MM.1S (cell line): ENCODE measurements around the gene TGM4.

ENCODE experiments used
- DNase-seq: peaks from one replicate; pipeline ENCODE4 v3.0.0-alpha.2; 2015
- H2AFZ ChIP-seq: fragments of 300-600 bp; sonication (generic); 2 replicates; pipeline ENCODE4 v1.6.0; 2016; ENCODE audit warnings: antibody characterized with exemption, low read length
- H3F3A ChIP-seq: fragments of 300-600 bp; sonication (generic); 2 replicates; pipeline ENCODE4 v1.6.1; 2016; ENCODE audit warnings: mild to moderate bottlenecking, antibody characterized with exemption, low read length, moderate library complexity, mixed read lengths; ENCODE audit not compliant: insufficient read depth
- H3K27ac ChIP-seq: fragments of 300-600 bp; sonication (generic); 2 replicates; pipeline ENCODE4 v1.5.1; 2016; ENCODE audit warnings: mild to moderate bottlenecking, low read length
- H3K27me3 ChIP-seq: fragments of 300-600 bp; sonication (generic); replicated peaks from 2 replicates; pipeline ENCODE4 v1.6.0; 2016; ENCODE audit warnings: low read length; ENCODE audit not compliant: insufficient read depth
- H3K36me3 ChIP-seq: fragments of 300-600 bp; sonication (generic); replicated peaks from 2 replicates; pipeline ENCODE4 v1.6.1; 2016; ENCODE audit warnings: mild to moderate bottlenecking, low read length, mixed read lengths; ENCODE audit not compliant: insufficient read depth
- H3K4me1 ChIP-seq: fragments of 300-600 bp; sonication (generic); 2 replicates; pipeline ENCODE4 v1.6.1; 2016; ENCODE audit warnings: low read length, mixed read lengths
- H3K4me2 ChIP-seq: fragments of 300-600 bp; sonication (generic); 2 replicates; pipeline ENCODE4 v1.6.0; 2016; ENCODE audit warnings: low read depth, low read length
- H3K4me3 ChIP-seq: fragments of 300-600 bp; sonication (generic); 2 replicates; pipeline ENCODE4 v1.5.1; 2016; ENCODE audit warnings: low read length, mixed read lengths
- H3K79me2 ChIP-seq: fragments of 300-600 bp; sonication (generic); 2 replicates; pipeline ENCODE4 v1.6.1; 2016; ENCODE audit warnings: mixed run types, low read length, mixed read lengths
- H3K9ac ChIP-seq: fragments of 300-600 bp; sonication (generic); 2 replicates; pipeline ENCODE4 v1.6.1; 2016; ENCODE audit warnings: low read length, mixed read lengths
- H3K9me2 ChIP-seq: fragments of 300-600 bp; sonication (generic); replicated peaks from 2 replicates; pipeline ENCODE4 v1.6.1; 2016; ENCODE audit warnings: mild to moderate bottlenecking, low read length, mixed read lengths; ENCODE audit not compliant: insufficient read depth
- H3K9me3 ChIP-seq: fragments of 300-600 bp; sonication (generic); replicated peaks from 2 replicates; pipeline ENCODE4 v1.6.1; 2016; ENCODE audit warnings: mild to moderate bottlenecking, low read length, mixed read lengths; ENCODE audit not compliant: insufficient read depth
- H4K20me1 ChIP-seq: fragments of 300-600 bp; sonication (generic); 2 replicates; pipeline ENCODE4 v1.6.1; 2016; ENCODE audit warnings: mild to moderate bottlenecking, low read length, moderate library complexity, mixed read lengths; ENCODE audit not compliant: insufficient read depth
- CTCF ChIP-seq: fragments of 300-600 bp; sonication (generic); IDR thresholded peaks from 2 replicates; pipeline ENCODE4 v1.5.1; 2016; ENCODE audit warnings: antibody characterized with exemption, low read length, mixed read lengths
- EZH2 ChIP-seq: fragments of 300-600 bp; sonication (generic); optimal IDR thresholded peaks from 2 replicates; pipeline ENCODE3; 2017; ENCODE audit warnings: low read depth, mild to moderate bottlenecking, antibody characterized with exemption, low read length, mixed read lengths
- EZH2phosphoT487 ChIP-seq: fragments of 300-600 bp; sonication (generic); IDR thresholded peaks from 2 replicates; pipeline ENCODE4 v1.6.1; 2018; ENCODE audit warnings: antibody characterized with exemption, low read length

The TGM4 gene

GRCh38 chr3:44887101-44887500, 12.7 kb downstream of the TGM4 start:
- H3F3A ChIP-seq: no peaks in the 10 kb centered on the region
- H3K79me2 ChIP-seq: no peaks in the 10 kb centered on the region
- H3K9me3 ChIP-seq: no peaks in the 10 kb centered on the region
- no peak overlapping the region for H3K9ac ChIP-seq
- no peaks in the 10 kb centered on the region for H3K36me3 ChIP-seq
- H3K4me2 ChIP-seq: no peak overlapping the region
- no peak overlapping the region for H2AFZ ChIP-seq
- no peak overlapping the region for H3K4me3 ChIP-seq
- no peaks in the 10 kb centered on the region for H3K27me3 ChIP-seq
- H3K27ac ChIP-seq: no peak overlapping the region
- no peaks in the 10 kb centered on the region for H3K4me1 ChIP-seq
- no peaks in the 10 kb centered on the region for H4K20me1 ChIP-seq
- TF ChIP-seq EZH2phosphoT487 (no peak), CTCF (no peak), EZH2 (no peak)
- DNase-seq: no peak
- H3K9me2 ChIP-seq: no peaks in the 10 kb centered on the region

DNA sequence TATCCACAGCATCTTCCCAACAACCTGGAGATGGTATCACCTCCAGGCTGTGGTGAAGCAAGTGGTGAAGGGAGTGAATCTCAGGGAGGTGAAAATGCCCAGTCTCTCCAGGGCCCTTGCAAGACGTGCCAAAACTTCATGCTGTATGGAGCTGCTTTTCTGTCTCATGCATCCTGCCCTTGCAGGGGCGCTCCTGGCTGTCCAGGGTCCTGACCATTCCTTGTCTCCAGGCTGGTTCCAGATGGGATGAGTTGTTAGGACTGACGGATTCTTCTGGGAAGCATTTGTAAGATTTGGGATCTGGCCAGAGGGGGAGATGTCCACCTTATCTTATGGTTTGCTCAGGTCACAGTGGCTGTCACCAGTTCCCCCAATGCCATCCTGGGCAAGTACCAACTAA, 15.8 kb downstream of the TGM4 start:
- no peaks in the 10 kb centered on the region for H3K9me3 ChIP-seq
- H4K20me1 ChIP-seq: no peaks in the 10 kb centered on the region
- no peak overlapping the region for H3K4me2 ChIP-seq
- no peaks in the 10 kb centered on the region for H3K36me3 ChIP-seq
- H2AFZ ChIP-seq: no peak overlapping the region
- no peaks in the 10 kb centered on the region for H3K79me2 ChIP-seq
- H3K9ac ChIP-seq: no peak overlapping the region
- no peak overlapping the region for H3K27ac ChIP-seq
- no peak overlapping the region for H3K4me3 ChIP-seq
- no peaks in the 10 kb centered on the region for H3K4me1 ChIP-seq
- TF ChIP-seq EZH2phosphoT487 (no peak), EZH2 (no peak), CTCF (no peak)
- no peaks in the 10 kb centered on the region for H3K9me2 ChIP-seq
- H3F3A ChIP-seq: no peaks in the 10 kb centered on the region
- no peak for DNase-seq
- H3K27me3 ChIP-seq: no peaks in the 10 kb centered on the region

DNA sequence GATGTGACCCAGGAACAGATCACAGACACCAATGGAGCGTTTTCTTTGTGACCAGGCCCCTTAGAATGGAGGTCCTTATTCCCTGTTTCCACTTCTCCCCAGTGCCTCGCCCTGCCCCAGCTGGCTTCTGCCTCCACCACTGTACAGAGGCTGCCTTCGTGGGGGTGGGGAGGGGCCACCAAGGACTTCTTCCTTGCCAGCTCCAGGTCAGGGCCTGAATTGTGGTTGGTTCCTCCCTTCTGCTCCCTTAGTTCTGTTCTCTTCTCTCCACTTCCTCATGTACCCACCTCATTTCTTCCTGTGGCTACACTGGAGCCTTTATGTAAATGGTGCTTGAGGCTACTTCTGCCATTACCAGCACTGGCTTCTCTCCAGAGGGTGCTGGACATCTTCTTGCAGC, 16.4 kb downstream of the TGM4 start:
- Histone ChIP-seq H3K9me2 (no peaks in the 10 kb centered on the region), H3K27me3 (no peaks in the 10 kb centered on the region), H3K9ac (no peak overlapping the region), H4K20me1 (no peaks in the 10 kb centered on the region), H3K79me2 (no peaks in the 10 kb centered on the region), H3K4me2 (no peak overlapping the region), H3F3A (no peaks in the 10 kb centered on the region), H3K4me1 (no peaks in the 10 kb centered on the region), H3K4me3 (no peak overlapping the region), H3K36me3 (no peaks in the 10 kb centered on the region), H2AFZ (no peak overlapping the region), H3K27ac (no peak overlapping the region), H3K9me3 (no peaks in the 10 kb centered on the region)
- no peak for TF ChIP-seq EZH2
- no peak for TF ChIP-seq CTCF
- no peak for TF ChIP-seq EZH2phosphoT487
- no peak for DNase-seq
